ENCODE measurements around the gene TMEM208. TPM values are rescaled to one million over a fixed set of nuclear protein-coding genes. Genes with fewer than 3 reads are reported as not detected.

TMEM208 gene
- total RNA-seq, 6 experiments from 2014 or later: 32.6 to 58.7 (median 40.5) TPM

- DNase-seq (no peak), ATAC-seq (no peak)
- no CpG with 5 or more reads among the region's 3 CpGs for WGBS (ENCODE audit: insufficient coverage, low coverage, low lambda C conversion rate, missing lambda C conversion rate)
- Histone ChIP-seq H3K27ac (no peak overlapping the region), H3K36me3 (no peaks in the 10 kb centered on the region), H3K4me1 (peaks cover 0 to 14% (median 0%) of the 10 kb centered on the region in 4 donors), H3K4me3 (no peak overlapping the region), H3K27me3 (no peaks in the 10 kb centered on the region), H3K9me3 (no peaks in the 10 kb centered on the region)
- no peak for TF ChIP-seq POLR2A (IDR thresholded peaks at IDR 0.05)
- TF ChIP-seq, protein P1, sequence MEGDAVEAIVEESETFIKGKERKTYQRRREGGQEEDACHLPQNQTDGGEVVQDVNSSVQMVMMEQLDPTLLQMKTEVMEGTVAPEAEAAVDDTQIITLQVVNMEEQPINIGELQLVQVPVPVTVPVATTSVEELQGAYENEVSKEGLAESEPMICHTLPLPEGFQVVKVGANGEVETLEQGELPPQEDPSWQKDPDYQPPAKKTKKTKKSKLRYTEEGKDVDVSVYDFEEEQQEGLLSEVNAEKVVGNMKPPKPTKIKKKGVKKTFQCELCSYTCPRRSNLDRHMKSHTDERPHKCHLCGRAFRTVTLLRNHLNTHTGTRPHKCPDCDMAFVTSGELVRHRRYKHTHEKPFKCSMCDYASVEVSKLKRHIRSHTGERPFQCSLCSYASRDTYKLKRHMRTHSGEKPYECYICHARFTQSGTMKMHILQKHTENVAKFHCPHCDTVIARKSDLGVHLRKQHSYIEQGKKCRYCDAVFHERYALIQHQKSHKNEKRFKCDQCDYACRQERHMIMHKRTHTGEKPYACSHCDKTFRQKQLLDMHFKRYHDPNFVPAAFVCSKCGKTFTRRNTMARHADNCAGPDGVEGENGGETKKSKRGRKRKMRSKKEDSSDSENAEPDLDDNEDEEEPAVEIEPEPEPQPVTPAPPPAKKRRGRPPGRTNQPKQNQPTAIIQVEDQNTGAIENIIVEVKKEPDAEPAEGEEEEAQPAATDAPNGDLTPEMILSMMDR (IDR thresholded peaks at IDR 0.05): no peak
- intact Hi-C loops (cut with DNase I): no loop called here
Measured at GRCh38 chr16:67238278-67238575, 11.3 kb downstream of the TMEM208 start.

DNA sequence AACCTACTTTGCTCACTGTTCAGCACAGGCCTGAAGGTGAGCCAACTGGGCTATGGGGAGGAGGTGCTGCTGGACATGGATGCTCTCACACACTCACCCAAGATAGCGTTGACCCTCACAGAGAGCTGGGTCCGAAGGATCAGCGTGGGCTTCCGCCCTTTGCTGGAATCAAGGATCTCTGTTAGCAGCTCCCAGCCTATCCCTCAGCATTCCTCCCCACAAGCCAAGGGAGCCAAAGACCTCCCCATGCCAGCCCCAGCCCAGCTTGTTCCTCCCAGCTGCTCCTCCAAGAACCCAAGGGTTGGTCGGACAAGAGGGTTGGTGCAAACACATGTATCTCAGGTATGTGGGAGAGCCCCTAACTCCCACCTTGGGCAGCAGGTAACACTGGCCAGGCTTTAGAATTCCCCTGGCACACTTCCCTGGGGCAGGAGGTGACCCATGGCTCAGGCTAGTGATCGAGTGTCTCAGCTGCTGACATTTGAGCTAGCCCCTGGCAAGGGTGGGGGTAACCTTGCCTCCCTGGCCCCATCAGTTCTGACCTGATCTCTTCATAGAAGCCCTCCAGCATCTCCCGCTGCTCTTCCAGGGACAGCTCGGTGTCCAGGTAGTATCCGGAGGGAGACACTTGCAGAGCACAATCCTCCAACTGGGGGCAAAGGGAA, 12.0 kb downstream of the TMEM208 start:
- H3K4me3 ChIP-seq: no peak overlapping the region
- intact Hi-C loops (cut with DNase I): no loop called here
- H3K27me3 ChIP-seq: no peaks in the 10 kb centered on the region
- peaks cover 0 to 14% (median 0%) of the 10 kb centered on the region in 4 donors for H3K4me1 ChIP-seq
- ATAC-seq: no peak
- no peaks in the 10 kb centered on the region for H3K36me3 ChIP-seq
- no CpG with 5 or more reads among the region's 9 CpGs for WGBS (ENCODE audit: insufficient coverage, low coverage, low lambda C conversion rate, missing lambda C conversion rate)
- H3K27ac ChIP-seq: no peak overlapping the region
- no peaks in the 10 kb centered on the region for H3K9me3 ChIP-seq
- no peak for TF ChIP-seq POLR2A (IDR thresholded peaks at IDR 0.05)
- TF ChIP-seq, protein P1 (IDR thresholded peaks at IDR 0.05): no peak
- DNase-seq: peak in 1 of 3 donors; percentile 19

DNA sequence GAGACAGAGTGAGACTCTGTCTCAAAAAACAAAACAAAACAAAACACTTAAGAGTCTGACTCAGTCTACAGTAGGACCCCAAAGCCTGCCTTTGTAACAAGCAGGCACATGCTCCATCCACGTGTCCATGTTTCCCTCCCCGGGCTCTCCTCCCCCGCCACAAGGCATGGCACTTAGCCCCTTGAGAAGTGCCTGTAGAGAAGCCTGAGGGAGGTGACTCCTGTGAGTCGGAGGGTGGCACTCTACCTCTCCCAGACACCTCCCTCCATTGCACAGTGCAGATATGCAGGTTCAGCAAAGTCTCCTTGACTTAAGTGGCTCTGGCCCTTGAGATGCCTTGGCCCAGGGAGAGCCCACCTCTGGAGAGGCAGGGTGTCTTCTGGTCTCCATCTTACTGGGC, 13.6 kb downstream of the TMEM208 start:
- ATAC-seq (no peak), DNase-seq (peak in 1 of 3 donors; percentile 11)
- Histone ChIP-seq H3K9me3 (no peaks in the 10 kb centered on the region), H3K27me3 (no peaks in the 10 kb centered on the region), H3K4me3 (no peak overlapping the region), H3K27ac (no peak overlapping the region), H3K4me1 (peaks cover 0 to 23% (median 0%) of the 10 kb centered on the region in 4 donors), H3K36me3 (no peaks in the 10 kb centered on the region)
- 40% methylated on average over 1 of the region's 4 CpGs for WGBS (ENCODE audit: insufficient coverage, low coverage, low lambda C conversion rate, missing lambda C conversion rate)
- TF ChIP-seq, protein P1 (IDR thresholded peaks at IDR 0.05): no peak
- no peak for TF ChIP-seq POLR2A (IDR thresholded peaks at IDR 0.05)
- intact Hi-C loops (cut with DNase I): no loop called here

GRCh38 chr16:67241008-67241900, 14.3 kb downstream of the TMEM208 start:
- TF ChIP-seq, protein P1 (IDR thresholded peaks at IDR 0.05): no peak
- no peak for TF ChIP-seq POLR2A (IDR thresholded peaks at IDR 0.05)
- no peaks in the 10 kb centered on the region for H3K27me3 ChIP-seq
- H3K4me1 ChIP-seq: peaks cover 0 to 30% (median 0%) of the 10 kb centered on the region in 4 donors
- intact Hi-C loops (cut with DNase I): no loop called here
- no peak overlapping the region for H3K4me3 ChIP-seq
- 59% methylated on average over 5 of the region's 10 CpGs for WGBS (ENCODE audit: insufficient coverage, low coverage, low lambda C conversion rate, missing lambda C conversion rate)
- no peaks in the 10 kb centered on the region for H3K36me3 ChIP-seq
- no peaks in the 10 kb centered on the region for H3K9me3 ChIP-seq
- ATAC-seq (peak; percentile 26 to 51 (median 31)), DNase-seq (peak; percentile 50 to 66 (median 66))
- peak overlapping the region in 1 of 3 donors; percentile 33 for H3K27ac ChIP-seq

All from right lobe of liver (tissue), 6 donors.